Cardiac muscle cell (in vitro differentiated cells and primary cell): ENCODE results near the gene RBMS1. TPM values are rescaled to one million over a fixed set of nuclear protein-coding genes. Genes with fewer than 3 reads are reported as not detected.

ENCODE experiments used
- DNase-seq, 2 donors: peaks; one replicate each; pipeline versions ENCODE4 v3.0.0 to v3.0.0-alpha.2; 2010 to 2017; ENCODE audit warnings: low read depth in 1 of 2, low spot score in 1 of 2
- H3K27ac ChIP-seq: fragments of 200-600 bp; sonication (generic); 2 replicates; pipeline ENCODE4 v1.5.1; 2016
- H3K27me3 ChIP-seq: fragments of 200-600 bp; sonication (generic); 2 replicates; pipeline ENCODE4 v1.6.0; 2016; ENCODE audit warnings: control low read depth
- H3K36me3 ChIP-seq: fragments of 200-600 bp; sonication (generic); 2 replicates; pipeline ENCODE4 v1.5.1; 2016; ENCODE audit warnings: control low read depth
- H3K4me1 ChIP-seq: fragments of 200-600 bp; sonication (generic); 2 replicates; pipeline ENCODE4 v1.8.1; 2017; ENCODE audit warnings: low read depth, mild to moderate bottlenecking, mixed run types
- H3K4me3 ChIP-seq: fragments of 200-600 bp; sonication (generic); 2 replicates; pipeline ENCODE4 v1.5.1; 2016; ENCODE audit warnings: mild to moderate bottlenecking
- H3K9me3 ChIP-seq: fragments of 200-600 bp; sonication (generic); 2 replicates; pipeline ENCODE4 v1.5.1; 2017; ENCODE audit warnings: low read depth, mild to moderate bottlenecking, control low read depth
- polyA plus RNA-seq: library from polyadenylated mRNA; unstranded; fragments of >200 nt; fragmentation: Nextera tagmentation; extraction: Ambion mirVana; gene quantifications from 2 replicates; pipeline ENCODE4 v1.2.1, GENCODE V29; 2016
- total RNA-seq: library from RNA; depleted of rRNA; stranded (reverse); fragments of >200 nt; gene quantifications from 2 replicates; pipeline ENCODE4 v1.2.3, GENCODE V29; 2016
- TF ChIP-seq, protein P1 (sequence below): IDR thresholded peaks from 2 replicates; pipeline ENCODE4 v1.5.1; 2012; ENCODE audit warnings: low read depth, mild to moderate bottlenecking, low read length

The RBMS1 gene
- total and polyA plus RNA-seq, 2 experiments from 2014 or later: 89.5 to 99.9 TPM

DNA sequence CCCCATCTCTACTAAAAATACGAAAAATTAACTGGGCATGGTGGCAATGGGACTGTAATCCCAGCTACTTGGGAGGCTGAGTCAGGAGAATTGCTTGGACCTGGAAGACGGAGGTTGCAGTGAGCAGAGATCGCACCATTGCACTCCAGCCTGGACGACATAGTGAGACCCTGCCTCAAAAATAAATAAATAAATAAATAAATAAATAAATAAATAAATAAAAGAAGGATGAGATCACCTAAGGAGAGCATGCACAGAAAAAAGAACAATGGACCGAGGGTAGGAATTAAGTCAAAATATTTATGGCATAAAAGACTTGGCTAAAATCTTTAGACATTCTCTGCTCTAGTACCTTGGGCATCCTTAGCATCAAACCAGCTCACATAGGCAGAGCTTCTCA lies 8.9 kb upstream of the RBMS1 start:
- Histone ChIP-seq H3K27ac (no peak overlapping the region), H3K36me3 (no peaks in the 10 kb centered on the region), H3K4me3 (no peak overlapping the region), H3K9me3 (no peaks in the 10 kb centered on the region), H3K27me3 (no peaks in the 10 kb centered on the region), H3K4me1 (no peaks in the 10 kb centered on the region)
- TF ChIP-seq, protein P1, sequence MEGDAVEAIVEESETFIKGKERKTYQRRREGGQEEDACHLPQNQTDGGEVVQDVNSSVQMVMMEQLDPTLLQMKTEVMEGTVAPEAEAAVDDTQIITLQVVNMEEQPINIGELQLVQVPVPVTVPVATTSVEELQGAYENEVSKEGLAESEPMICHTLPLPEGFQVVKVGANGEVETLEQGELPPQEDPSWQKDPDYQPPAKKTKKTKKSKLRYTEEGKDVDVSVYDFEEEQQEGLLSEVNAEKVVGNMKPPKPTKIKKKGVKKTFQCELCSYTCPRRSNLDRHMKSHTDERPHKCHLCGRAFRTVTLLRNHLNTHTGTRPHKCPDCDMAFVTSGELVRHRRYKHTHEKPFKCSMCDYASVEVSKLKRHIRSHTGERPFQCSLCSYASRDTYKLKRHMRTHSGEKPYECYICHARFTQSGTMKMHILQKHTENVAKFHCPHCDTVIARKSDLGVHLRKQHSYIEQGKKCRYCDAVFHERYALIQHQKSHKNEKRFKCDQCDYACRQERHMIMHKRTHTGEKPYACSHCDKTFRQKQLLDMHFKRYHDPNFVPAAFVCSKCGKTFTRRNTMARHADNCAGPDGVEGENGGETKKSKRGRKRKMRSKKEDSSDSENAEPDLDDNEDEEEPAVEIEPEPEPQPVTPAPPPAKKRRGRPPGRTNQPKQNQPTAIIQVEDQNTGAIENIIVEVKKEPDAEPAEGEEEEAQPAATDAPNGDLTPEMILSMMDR: no peak
- no peak for DNase-seq

DNA sequence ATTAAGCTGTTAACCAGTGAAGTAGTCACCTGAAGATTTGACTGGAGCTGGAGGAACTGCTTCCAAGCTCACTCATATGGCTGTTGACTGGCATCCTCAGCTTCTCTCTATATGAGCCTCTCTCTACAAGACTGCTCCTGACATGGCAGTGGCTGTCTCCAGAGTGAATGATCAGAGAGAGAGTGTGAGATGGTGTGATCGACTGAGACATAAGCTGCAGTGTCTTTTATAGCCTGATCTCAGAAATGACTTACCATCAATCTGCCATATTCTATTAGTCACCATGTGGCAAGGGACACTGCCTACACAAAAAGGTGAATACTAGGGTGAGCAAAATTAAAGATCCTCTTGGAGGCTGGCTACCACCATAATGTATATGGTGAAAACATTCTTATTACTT lies 7.8 kb upstream of the RBMS1 start:
- no peaks in the 10 kb centered on the region for H3K27me3 ChIP-seq
- no peaks in the 10 kb centered on the region for H3K4me1 ChIP-seq
- no peak overlapping the region for H3K4me3 ChIP-seq
- no peaks in the 10 kb centered on the region for H3K36me3 ChIP-seq
- TF ChIP-seq, protein P1: no peak
- no peak overlapping the region for H3K27ac ChIP-seq
- no peaks in the 10 kb centered on the region for H3K9me3 ChIP-seq
- no peak for DNase-seq

DNA sequence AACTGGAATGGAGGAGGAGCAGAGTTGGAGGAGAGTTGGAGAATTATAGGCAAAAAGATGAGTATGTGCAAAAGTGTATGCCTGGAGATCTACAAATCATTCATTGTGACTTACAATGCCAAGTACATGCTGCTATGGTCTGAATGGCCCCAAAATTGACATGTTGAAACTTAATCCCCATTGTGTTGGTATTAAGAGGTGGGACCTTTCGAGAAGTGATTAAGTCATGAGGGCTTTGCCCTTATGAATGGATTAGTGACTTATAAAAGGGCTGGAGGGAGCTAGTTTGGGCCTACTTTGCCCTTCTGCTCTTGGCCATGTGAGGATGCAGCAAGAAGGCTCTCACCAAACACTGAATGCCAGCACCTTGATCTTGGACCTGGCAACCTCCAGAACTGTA lies 6.3 kb upstream of the RBMS1 start:
- no peaks in the 10 kb centered on the region for H3K9me3 ChIP-seq
- TF ChIP-seq, protein P1: no peak
- no peaks in the 10 kb centered on the region for H3K36me3 ChIP-seq
- no peak overlapping the region for H3K4me3 ChIP-seq
- H3K27me3 ChIP-seq: no peaks in the 10 kb centered on the region
- peaks cover 3% of the 10 kb centered on the region for H3K4me1 ChIP-seq
- no peak for DNase-seq
- no peak overlapping the region for H3K27ac ChIP-seq

DNA sequence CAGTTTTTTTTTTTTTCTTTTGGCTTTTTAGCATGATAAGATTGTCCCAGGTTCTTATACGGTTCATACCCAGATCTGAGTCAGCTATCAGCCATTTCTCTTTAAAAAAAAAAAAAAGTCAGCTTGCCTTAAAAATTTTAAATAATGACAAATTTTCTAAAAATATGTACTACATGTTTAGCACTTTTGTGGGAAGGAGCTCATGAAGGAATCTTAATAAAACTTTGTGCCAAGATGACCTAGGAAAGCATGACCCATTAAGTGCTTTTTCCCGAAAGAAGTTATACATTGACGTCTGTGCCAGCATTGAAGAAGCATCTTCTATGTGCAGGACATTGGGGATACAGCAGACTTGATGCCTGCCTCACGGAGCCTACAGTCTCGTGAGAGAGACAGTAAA lies 4.5 kb upstream of the RBMS1 start:
- Histone ChIP-seq H3K27ac (no peak overlapping the region), H3K36me3 (no peaks in the 10 kb centered on the region), H3K4me1 (peaks cover 7% of the 10 kb centered on the region), H3K4me3 (no peak overlapping the region), H3K27me3 (no peaks in the 10 kb centered on the region), H3K9me3 (no peaks in the 10 kb centered on the region)
- DNase-seq: no peak
- TF ChIP-seq, protein P1: no peak

DNA sequence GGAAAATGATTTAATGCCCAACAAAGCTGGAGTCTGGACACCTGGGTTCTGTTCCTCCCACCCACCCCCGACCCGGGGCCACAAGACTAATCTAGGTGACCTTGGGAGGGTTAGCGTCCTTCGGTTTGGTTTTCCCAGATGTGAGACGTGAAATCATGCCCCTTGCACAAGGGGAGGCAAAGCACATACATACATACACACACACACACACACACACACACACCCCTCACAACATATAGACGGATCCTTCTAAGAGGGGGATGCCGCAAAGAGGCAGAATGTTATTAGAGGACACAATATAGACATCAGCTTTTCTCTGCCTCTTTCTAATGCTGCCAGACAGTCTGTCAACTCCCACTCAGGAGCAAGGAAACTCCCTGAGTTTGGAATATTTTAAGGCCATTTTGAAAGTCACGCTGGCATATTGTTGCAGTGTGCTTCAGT lies 616 bp upstream of the RBMS1 start:
- Histone ChIP-seq H3K4me1 (peaks cover 18% of the 10 kb centered on the region), H3K4me3 (peak overlapping the region; percentile 97), H3K36me3 (no peaks in the 10 kb centered on the region), H3K9me3 (no peaks in the 10 kb centered on the region), H3K27ac (peak overlapping the region; percentile 94), H3K27me3 (no peaks in the 10 kb centered on the region)
- TF ChIP-seq, protein P1: no peak
- DNase-seq: peak; percentile 36 to 47
